Activated T-helper 2 cell treated with anti-CD3 and anti-CD28 coated beads, Interferon-gamma antibody, Interleukin-2, Interleukin-4, amounts not matched to agents 10 μg/mL and 5 μg/mL and 100 μg/mL, durations not matched to agents 14 hours and 24 hours and 36 hours (primary cell): Measurements from ENCODE around the gene GJD4. TPM values are rescaled to one million over a fixed set of nuclear protein-coding genes. Genes with fewer than 3 reads are reported as not detected.

Source experiments
- DNase-seq: peaks from one replicate; pipeline ENCODE4 v3.0.0; 2021; ENCODE audit warnings: low spot score
- H3K27ac Mint-ChIP-seq: one replicate; pipeline ENCODE4 v1.8.0; 2021; ENCODE audit warnings: mixed read lengths
- H3K27me3 Mint-ChIP-seq: one replicate; pipeline ENCODE4 v1.8.0; 2021; ENCODE audit warnings: low read depth, mixed read lengths
- H3K36me3 Mint-ChIP-seq: one replicate; pipeline ENCODE4 v1.8.0; 2021; ENCODE audit warnings: low read depth, mixed read lengths
- H3K4me1 Mint-ChIP-seq: one replicate; pipeline ENCODE4 v1.8.0; 2021; ENCODE audit warnings: low read depth, mixed read lengths
- H3K4me3 Mint-ChIP-seq: one replicate; pipeline ENCODE4 v1.8.0; 2021; ENCODE audit warnings: low read depth, mild to moderate bottlenecking, moderate library complexity, mixed read lengths
- H3K9me3 Mint-ChIP-seq: one replicate; pipeline ENCODE4 v1.8.0; 2021; ENCODE audit warnings: mixed read lengths
- intact Hi-C: fragments of 100-400 bp; cut with micrococcal nuclease; formaldehyde crosslinking; loops from one replicate; pipeline ENCODE4 v1.15.1; 2023
- total RNA-seq: library from RNA; stranded (reverse); gene quantifications from 2 replicates; pipeline ENCODE4 v1.2.3, GENCODE V29; 2022

GJD4 gene
- total RNA-seq, 1 donor from 2014 or later, result not detected

GRCh38 chr10:35611750-35612149, 6.6 kb downstream of the GJD4 start:
- H3K9me3 Mint-ChIP-seq, result peaks cover 6% of the 10 kb centered on the region
- peaks cover 20% of the 10 kb centered on the region for H3K27me3 Mint-ChIP-seq
- H3K4me1 Mint-ChIP-seq, result peaks cover 5% of the 10 kb centered on the region
- no peak overlapping the region for H3K27ac Mint-ChIP-seq
- no peaks in the 10 kb centered on the region for H3K36me3 Mint-ChIP-seq
- intact Hi-C loops, result no loop called here
- no peak for DNase-seq
- no peak overlapping the region for H3K4me3 Mint-ChIP-seq

- Mint-ChIP-seq H3K36me3 (no peaks in the 10 kb centered on the region), H3K27ac (no peak overlapping the region), H3K9me3 (peaks cover 6% of the 10 kb centered on the region), H3K27me3 (peaks cover 13% of the 10 kb centered on the region), H3K4me3 (no peak overlapping the region), H3K4me1 (peaks cover under 1% of the 10 kb centered on the region)
- DNase-seq, result no peak
- intact Hi-C loops, result no loop called here
Observed at GRCh38 chr10:35612385-35613106, 7.4 kb downstream of the GJD4 start.

GRCh38 chr10:35613107-35613440, 7.9 kb downstream of the GJD4 start:
- intact Hi-C loops, result no loop called here
- no peak for DNase-seq
- H3K27ac Mint-ChIP-seq, result no peak overlapping the region
- H3K9me3 Mint-ChIP-seq, result peaks cover 6% of the 10 kb centered on the region
- H3K4me3 Mint-ChIP-seq, result no peak overlapping the region
- peaks cover 11% of the 10 kb centered on the region for H3K27me3 Mint-ChIP-seq
- H3K36me3 Mint-ChIP-seq, result no peaks in the 10 kb centered on the region
- H3K4me1 Mint-ChIP-seq, result no peaks in the 10 kb centered on the region

- H3K36me3 Mint-ChIP-seq, result no peaks in the 10 kb centered on the region
- H3K9me3 Mint-ChIP-seq, result peaks cover 6% of the 10 kb centered on the region
- DNase-seq, result no peak
- no peak overlapping the region for H3K4me3 Mint-ChIP-seq
- no peak overlapping the region for H3K27ac Mint-ChIP-seq
- H3K4me1 Mint-ChIP-seq, result no peaks in the 10 kb centered on the region
- peaks cover 11% of the 10 kb centered on the region for H3K27me3 Mint-ChIP-seq
- intact Hi-C loops, result no loop called here
Observed at GRCh38 chr10:35613597-35614226, 8.6 kb downstream of the GJD4 start.

GRCh38 chr10:35614312-35614711, 9.2 kb downstream of the GJD4 start:
- no peak for DNase-seq
- H3K9me3 Mint-ChIP-seq, result peaks cover 6% of the 10 kb centered on the region
- no peaks in the 10 kb centered on the region for H3K36me3 Mint-ChIP-seq
- H3K27ac Mint-ChIP-seq, result no peak overlapping the region
- intact Hi-C loops, result no loop called here
- H3K4me1 Mint-ChIP-seq, result no peaks in the 10 kb centered on the region
- H3K27me3 Mint-ChIP-seq, result peaks cover 7% of the 10 kb centered on the region
- H3K4me3 Mint-ChIP-seq, result no peak overlapping the region

- no peak overlapping the region for H3K4me3 Mint-ChIP-seq
- intact Hi-C loops, result no loop called here
- peaks cover 5% of the 10 kb centered on the region for H3K27me3 Mint-ChIP-seq
- H3K36me3 Mint-ChIP-seq, result no peaks in the 10 kb centered on the region
- no peaks in the 10 kb centered on the region for H3K9me3 Mint-ChIP-seq
- no peak overlapping the region for H3K27ac Mint-ChIP-seq
- DNase-seq, result no peak
- no peaks in the 10 kb centered on the region for H3K4me1 Mint-ChIP-seq
Observed at GRCh38 chr10:35626971-35627507, 21.9 kb downstream of the GJD4 start.

- no peak overlapping the region for H3K27ac Mint-ChIP-seq
- no peaks in the 10 kb centered on the region for H3K36me3 Mint-ChIP-seq
- H3K4me1 Mint-ChIP-seq, result no peaks in the 10 kb centered on the region
- intact Hi-C loops, result loop anchor here (10.0 kb wide), 1 partner anchor 297 kb away; the partner anchor contains the start of gene CCNY
- no peaks in the 10 kb centered on the region for H3K9me3 Mint-ChIP-seq
- H3K27me3 Mint-ChIP-seq, result peaks cover 10% of the 10 kb centered on the region
- DNase-seq, result no peak
- no peak overlapping the region for H3K4me3 Mint-ChIP-seq
Observed at GRCh38 chr10:35631404-35631803, 26.3 kb downstream of the GJD4 start.

GRCh38 chr10:35632027-35632426, 26.9 kb downstream of the GJD4 start:
- Mint-ChIP-seq H3K4me1 (peaks cover 3% of the 10 kb centered on the region), H3K4me3 (no peak overlapping the region), H3K27me3 (peaks cover 14% of the 10 kb centered on the region), H3K36me3 (no peaks in the 10 kb centered on the region), H3K9me3 (no peaks in the 10 kb centered on the region), H3K27ac (no peak overlapping the region)
- no peak for DNase-seq
- intact Hi-C loops, result loop anchor here (10.0 kb wide), 1 partner anchor 297 kb away; the partner anchor contains the start of gene CCNY

GRCh38 chr10:35633006-35633980, 28.2 kb downstream of the GJD4 start:
- Mint-ChIP-seq H3K27ac (no peak overlapping the region), H3K9me3 (no peaks in the 10 kb centered on the region), H3K27me3 (peaks cover 20% of the 10 kb centered on the region), H3K4me1 (peaks cover 5% of the 10 kb centered on the region), H3K36me3 (no peaks in the 10 kb centered on the region), H3K4me3 (no peak overlapping the region)
- intact Hi-C loops, result loop anchor here (10.0 kb wide), 1 partner anchor 298 kb away; the partner anchor contains the start of gene CCNY
- no peak for DNase-seq

- Mint-ChIP-seq H3K9me3 (no peaks in the 10 kb centered on the region), H3K27me3 (peaks cover 33% of the 10 kb centered on the region), H3K4me1 (peaks cover 5% of the 10 kb centered on the region), H3K4me3 (no peak overlapping the region), H3K36me3 (no peaks in the 10 kb centered on the region), H3K27ac (no peak overlapping the region)
- no peak for DNase-seq
- intact Hi-C loops, result loop anchor here (5.0 to 10.0 kb wide), 2 partner anchors 301 to 1247 kb away; partner anchors contain the start of gene CCNY
Observed at GRCh38 chr10:35635576-35635975, 30.4 kb downstream of the GJD4 start.

GRCh38 chr10:35636956-35637355, 31.8 kb downstream of the GJD4 start:
- intact Hi-C loops, result loop anchor here (5.0 to 10.0 kb wide), 2 partner anchors 302 to 1245 kb away; partner anchors contain the start of gene CCNY
- Mint-ChIP-seq H3K9me3 (no peaks in the 10 kb centered on the region), H3K4me1 (peaks cover 5% of the 10 kb centered on the region), H3K27me3 (peaks cover 33% of the 10 kb centered on the region), H3K36me3 (no peaks in the 10 kb centered on the region), H3K27ac (no peak overlapping the region), H3K4me3 (no peak overlapping the region)
- no peak for DNase-seq

GRCh38 chr10:35637462-35637861, 32.3 kb downstream of the GJD4 start:
- no peak for DNase-seq
- Mint-ChIP-seq H3K9me3 (no peaks in the 10 kb centered on the region), H3K4me1 (peaks cover 7% of the 10 kb centered on the region), H3K27me3 (peaks cover 36% of the 10 kb centered on the region), H3K27ac (no peak overlapping the region), H3K4me3 (no peak overlapping the region), H3K36me3 (no peaks in the 10 kb centered on the region)
- intact Hi-C loops, result loop anchor here (5.0 to 10.0 kb wide), 2 partner anchors 303 to 1245 kb away; partner anchors contain the start of gene CCNY
